Neural cell (in vitro differentiated cells): ENCODE measurements around the gene RABEP2. TPM values are rescaled to one million over a fixed set of nuclear protein-coding genes. Genes with fewer than 3 reads are reported as not detected.

Experiments used
- H2AFZ ChIP-seq: fragments of 200-600, 300-800 bp; sonication (generic), shearing (Covaris generic); 2 replicates; pipeline ENCODE4 v1.6.0; 2014; ENCODE audit warnings: low read depth, mild to moderate bottlenecking, antibody characterized with exemption, low read length, moderate library complexity
- H3F3A ChIP-seq: fragments of 200-600 bp; shearing (Covaris generic); 2 replicates; pipeline ENCODE4 v1.6.1; 2016; ENCODE audit warnings: mild to moderate bottlenecking, moderate library complexity, mixed read lengths, antibody characterized with exemption, low read length; ENCODE audit not compliant: insufficient read depth, poor library complexity, severe bottlenecking
- H3K27ac ChIP-seq: fragments of 200-600, 300-800 bp; sonication (generic), shearing (Covaris generic); 2 replicates; pipeline ENCODE4 v1.5.1; 2014; ENCODE audit warnings: mild to moderate bottlenecking, low read length, moderate library complexity
- H3K27me3 ChIP-seq: fragments of 300-800, 200-600 bp; sonication (generic), shearing (Covaris generic); 2 replicates; pipeline ENCODE4 v1.6.0; 2014; ENCODE audit warnings: mild to moderate bottlenecking, low read depth, low read length, moderate library complexity; ENCODE audit not compliant: insufficient read depth
- H3K36me3 ChIP-seq: fragments of 300-800, 200-600 bp; sonication (generic), shearing (Covaris generic); 2 replicates; pipeline ENCODE4 v1.5.1; 2014; ENCODE audit warnings: mild to moderate bottlenecking, antibody characterized with exemption, low read length, moderate library complexity; ENCODE audit not compliant: insufficient read depth
- H3K4me2 ChIP-seq: fragments of 300-800, 200-600 bp; sonication (generic), shearing (Covaris generic); 2 replicates; pipeline ENCODE4 v1.6.0; 2014; ENCODE audit warnings: mild to moderate bottlenecking, low read length
- H3K4me3 ChIP-seq: fragments of 300-800, 200-600 bp; sonication (generic), shearing (Covaris generic); 2 replicates; pipeline ENCODE4 v1.5.1; 2014; ENCODE audit warnings: mild to moderate bottlenecking, low read length, moderate library complexity
- H3K79me2 ChIP-seq: fragments of 200-600 bp; shearing (Covaris generic); replicated peaks from 2 replicates; pipeline ENCODE4 v1.6.0; 2014; ENCODE audit warnings: mild to moderate bottlenecking, low read length, moderate library complexity; ENCODE audit not compliant: insufficient read depth
- H3K9ac ChIP-seq: fragments of 300-800, 200-600 bp; sonication (generic), shearing (Covaris generic); 2 replicates; pipeline ENCODE4 v1.6.1; 2016; ENCODE audit warnings: mild to moderate bottlenecking, low read length, mixed read lengths
- H3K9me2 ChIP-seq: fragments of 200-600 bp; shearing (Covaris generic); 2 replicates; pipeline ENCODE4 v1.6.1; 2016; ENCODE audit warnings: mild to moderate bottlenecking, low read length, mixed read lengths; ENCODE audit not compliant: insufficient read depth
- H3K9me3 ChIP-seq: fragments of 200-600, 300-800 bp; sonication (generic), shearing (Covaris generic); 2 replicates; pipeline ENCODE4 v1.6.1; 2016; ENCODE audit warnings: mild to moderate bottlenecking, mixed run types, low read length, moderate library complexity, mixed read lengths
- H4K20me1 ChIP-seq: fragments of 200-600 bp; shearing (Covaris generic); 2 replicates; pipeline ENCODE4 v1.6.1; 2016; ENCODE audit warnings: mild to moderate bottlenecking, mixed run types; ENCODE audit not compliant: insufficient read depth
- EP300 ChIP-seq: fragments of 450-650 bp; conservative IDR thresholded peaks from 2 replicates; pipeline ENCODE4 v1.6.1; 2014; ENCODE audit warnings: antibody characterized with exemption, mild to moderate bottlenecking, moderate library complexity; ENCODE audit not compliant: poor library complexity, severe bottlenecking
- EZH2 ChIP-seq: fragments of 200-600, 300-800 bp; shearing (Covaris generic), sonication (generic); IDR thresholded peaks from 2 replicates; pipeline ENCODE4 v1.6.1; 2014; ENCODE audit warnings: antibody characterized with exemption, low read length, borderline replicate concordance, mild to moderate bottlenecking; ENCODE audit not compliant: insufficient read depth, poor library complexity, severe bottlenecking
- MXI1 ChIP-seq: fragments of 450-650 bp; conservative IDR thresholded peaks from 2 replicates; pipeline ENCODE4 v1.6.1; 2014; ENCODE audit warnings: antibody characterized with exemption, mild to moderate bottlenecking; ENCODE audit not compliant: poor library complexity, severe bottlenecking
- POLR2AphosphoS5 ChIP-seq: IDR thresholded peaks from 2 replicates; pipeline ENCODE4 v1.6.1; 2012
- RAD21 ChIP-seq: fragments of 450-650 bp; conservative IDR thresholded peaks from 2 replicates; pipeline ENCODE4 v1.6.1; 2014; ENCODE audit warnings: antibody characterized with exemption, mild to moderate bottlenecking, moderate library complexity
- REST ChIP-seq: IDR thresholded peaks from 2 replicates; pipeline ENCODE4 v1.6.1; 2012; ENCODE audit warnings: borderline replicate concordance
- SMC3 ChIP-seq: fragments of 450-650 bp; conservative IDR thresholded peaks from 2 replicates; pipeline ENCODE4 v1.6.1; 2014; ENCODE audit warnings: antibody characterized with exemption, mild to moderate bottlenecking, moderate library complexity; ENCODE audit not compliant: poor library complexity
- TAF1 ChIP-seq: IDR thresholded peaks from 2 replicates; pipeline ENCODE4 v1.6.1; 2012; ENCODE audit warnings: low read depth
- polyA plus RNA-seq: library from polyadenylated mRNA; depleted of rRNA; stranded (reverse); fragments of >200 nt; gene quantifications from 2 replicates; pipeline ENCODE4 v1.2.3, GENCODE V29; 2014
- TF ChIP-seq, protein P1 (sequence below): fragments of 450-650 bp; IDR thresholded peaks from 2 replicates; pipeline ENCODE4 v1.5.1; 2014; ENCODE audit warnings: antibody characterized with exemption, mild to moderate bottlenecking, moderate library complexity; ENCODE audit not compliant: poor library complexity, severe bottlenecking

The RABEP2 gene
- polyA plus RNA-seq, 1 donor from 2014 or later, result 27.5 TPM

GRCh38 chr16:28904363-28904762 lies 20.7 kb downstream of the RABEP2 start:
- Histone ChIP-seq H3K9ac (no peak overlapping the region), H3K79me2 (no peaks in the 10 kb centered on the region), H3K4me2 (no peak overlapping the region), H3K9me2 (no peaks in the 10 kb centered on the region), H4K20me1 (no peaks in the 10 kb centered on the region), H3K36me3 (no peaks in the 10 kb centered on the region), H2AFZ (no peak overlapping the region), H3F3A (no peaks in the 10 kb centered on the region), H3K9me3 (no peaks in the 10 kb centered on the region), H3K4me3 (no peak overlapping the region), H3K27ac (no peak overlapping the region), H3K27me3 (no peaks in the 10 kb centered on the region)
- TF ChIP-seq MXI1 (no peak), EZH2 (no peak), SMC3 (no peak), RAD21 (no peak), TAF1 (no peak), REST (no peak), POLR2AphosphoS5 (no peak), EP300 (no peak)
- TF ChIP-seq, protein P1, sequence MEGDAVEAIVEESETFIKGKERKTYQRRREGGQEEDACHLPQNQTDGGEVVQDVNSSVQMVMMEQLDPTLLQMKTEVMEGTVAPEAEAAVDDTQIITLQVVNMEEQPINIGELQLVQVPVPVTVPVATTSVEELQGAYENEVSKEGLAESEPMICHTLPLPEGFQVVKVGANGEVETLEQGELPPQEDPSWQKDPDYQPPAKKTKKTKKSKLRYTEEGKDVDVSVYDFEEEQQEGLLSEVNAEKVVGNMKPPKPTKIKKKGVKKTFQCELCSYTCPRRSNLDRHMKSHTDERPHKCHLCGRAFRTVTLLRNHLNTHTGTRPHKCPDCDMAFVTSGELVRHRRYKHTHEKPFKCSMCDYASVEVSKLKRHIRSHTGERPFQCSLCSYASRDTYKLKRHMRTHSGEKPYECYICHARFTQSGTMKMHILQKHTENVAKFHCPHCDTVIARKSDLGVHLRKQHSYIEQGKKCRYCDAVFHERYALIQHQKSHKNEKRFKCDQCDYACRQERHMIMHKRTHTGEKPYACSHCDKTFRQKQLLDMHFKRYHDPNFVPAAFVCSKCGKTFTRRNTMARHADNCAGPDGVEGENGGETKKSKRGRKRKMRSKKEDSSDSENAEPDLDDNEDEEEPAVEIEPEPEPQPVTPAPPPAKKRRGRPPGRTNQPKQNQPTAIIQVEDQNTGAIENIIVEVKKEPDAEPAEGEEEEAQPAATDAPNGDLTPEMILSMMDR, result no peak

DNA sequence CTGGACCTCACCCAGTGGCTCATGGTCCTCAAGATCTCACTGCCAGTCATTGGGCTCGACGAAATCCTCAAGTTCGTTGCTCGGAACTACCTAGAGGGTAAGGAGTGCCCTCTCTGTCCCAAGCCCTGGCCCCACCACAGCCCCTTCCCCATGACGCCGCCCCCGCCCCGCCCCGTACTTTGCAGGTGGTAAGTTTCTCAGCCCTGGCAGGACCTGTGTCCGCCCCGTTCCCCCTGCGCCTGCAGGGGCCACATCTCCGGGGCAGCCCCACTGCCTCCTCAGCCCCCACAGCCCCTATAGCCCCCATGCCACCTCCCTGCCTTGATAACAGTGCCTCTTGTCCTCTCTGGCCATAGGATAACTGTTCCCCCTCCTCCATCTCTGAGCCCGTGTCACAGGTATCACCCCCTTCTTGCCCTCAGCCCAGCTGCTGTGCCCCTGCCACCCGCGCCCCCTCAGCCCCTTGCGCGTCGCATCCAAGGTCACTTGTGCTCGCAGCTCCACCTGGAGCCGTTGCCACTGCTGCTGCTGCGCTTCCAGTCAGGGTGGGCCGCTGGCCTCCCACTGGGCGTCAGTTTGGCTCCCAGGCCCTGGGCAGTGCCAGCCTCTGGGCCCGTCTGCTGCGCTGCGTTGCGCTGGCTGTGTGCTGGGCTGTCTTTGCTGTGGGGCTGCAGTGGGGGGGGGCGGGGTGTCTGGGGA lies 21.5 kb downstream of the RABEP2 start:
- no peaks in the 10 kb centered on the region for H3K9me2 ChIP-seq
- TF ChIP-seq REST (no peak), TAF1 (no peak), EP300 (no peak), MXI1 (no peak), EZH2 (no peak), POLR2AphosphoS5 (no peak), SMC3 (no peak), RAD21 (no peak)
- TF ChIP-seq, protein P1, result no peak
- H3K4me3 ChIP-seq, result no peak overlapping the region
- no peaks in the 10 kb centered on the region for H3K36me3 ChIP-seq
- H3K9me3 ChIP-seq, result no peaks in the 10 kb centered on the region
- H3K27ac ChIP-seq, result no peak overlapping the region
- H3F3A ChIP-seq, result no peaks in the 10 kb centered on the region
- H3K27me3 ChIP-seq, result no peaks in the 10 kb centered on the region
- no peak overlapping the region for H3K4me2 ChIP-seq
- no peak overlapping the region for H2AFZ ChIP-seq
- H4K20me1 ChIP-seq, result no peaks in the 10 kb centered on the region
- no peaks in the 10 kb centered on the region for H3K79me2 ChIP-seq
- H3K9ac ChIP-seq, result no peak overlapping the region
